ENCODE data around the gene PFKL.
"Not testable (repeated sequence)": the region's sequence is repeated elsewhere in the genome, so short reads cannot be mapped to it uniquely, and the experiment has no call there.

The PFKL gene

DNA sequence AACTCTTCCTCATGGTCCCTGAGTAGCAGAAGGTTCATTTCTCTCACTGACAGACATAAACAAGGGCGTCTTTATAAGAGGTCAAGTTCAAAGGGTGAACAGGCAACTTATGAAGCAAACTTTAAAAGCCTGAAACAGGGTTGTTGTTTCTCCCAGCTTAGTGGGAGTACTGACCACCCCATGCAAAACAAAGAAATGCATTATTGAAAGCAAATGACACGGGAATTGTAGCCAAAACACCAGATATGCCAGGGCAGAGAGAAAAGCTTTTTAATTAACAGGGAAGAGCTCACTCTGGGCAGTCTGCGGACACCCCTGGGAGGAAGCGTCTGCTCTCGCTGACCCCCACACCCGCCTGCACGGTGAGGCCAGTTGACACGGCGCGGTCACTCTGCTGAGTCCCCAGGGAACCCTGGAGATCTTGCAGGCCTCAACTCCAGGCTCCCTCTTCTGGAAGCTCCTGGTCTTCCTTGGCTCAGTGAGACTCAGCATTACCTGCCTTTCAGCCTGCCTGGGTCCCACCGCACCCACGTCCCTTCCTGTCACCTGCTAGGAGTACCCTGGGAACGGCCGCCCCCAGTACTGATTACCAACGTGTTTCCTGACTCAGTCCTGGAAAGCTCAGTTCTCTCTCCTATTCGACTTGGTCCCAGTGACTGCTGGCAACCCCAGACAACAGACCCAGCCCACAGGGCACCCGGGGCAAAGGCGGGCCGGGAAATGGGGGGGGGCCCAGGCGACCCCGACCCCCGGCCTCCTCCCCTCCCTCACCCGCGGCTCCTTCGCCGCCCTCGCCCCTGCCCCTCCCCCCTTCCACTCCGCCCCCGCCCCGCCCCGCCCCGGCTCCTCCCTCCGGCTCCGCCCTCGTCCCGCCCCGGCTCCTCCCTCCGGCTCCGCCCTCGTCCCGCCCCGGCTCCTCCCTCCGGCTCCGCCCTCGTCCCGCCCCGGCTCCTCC, 38.4 kb downstream of the PFKL start:
- peak overlapping the region; percentile 34 for H3K4me3 ChIP-seq (ENCODE audit: low read depth, low read length)

DNA sequence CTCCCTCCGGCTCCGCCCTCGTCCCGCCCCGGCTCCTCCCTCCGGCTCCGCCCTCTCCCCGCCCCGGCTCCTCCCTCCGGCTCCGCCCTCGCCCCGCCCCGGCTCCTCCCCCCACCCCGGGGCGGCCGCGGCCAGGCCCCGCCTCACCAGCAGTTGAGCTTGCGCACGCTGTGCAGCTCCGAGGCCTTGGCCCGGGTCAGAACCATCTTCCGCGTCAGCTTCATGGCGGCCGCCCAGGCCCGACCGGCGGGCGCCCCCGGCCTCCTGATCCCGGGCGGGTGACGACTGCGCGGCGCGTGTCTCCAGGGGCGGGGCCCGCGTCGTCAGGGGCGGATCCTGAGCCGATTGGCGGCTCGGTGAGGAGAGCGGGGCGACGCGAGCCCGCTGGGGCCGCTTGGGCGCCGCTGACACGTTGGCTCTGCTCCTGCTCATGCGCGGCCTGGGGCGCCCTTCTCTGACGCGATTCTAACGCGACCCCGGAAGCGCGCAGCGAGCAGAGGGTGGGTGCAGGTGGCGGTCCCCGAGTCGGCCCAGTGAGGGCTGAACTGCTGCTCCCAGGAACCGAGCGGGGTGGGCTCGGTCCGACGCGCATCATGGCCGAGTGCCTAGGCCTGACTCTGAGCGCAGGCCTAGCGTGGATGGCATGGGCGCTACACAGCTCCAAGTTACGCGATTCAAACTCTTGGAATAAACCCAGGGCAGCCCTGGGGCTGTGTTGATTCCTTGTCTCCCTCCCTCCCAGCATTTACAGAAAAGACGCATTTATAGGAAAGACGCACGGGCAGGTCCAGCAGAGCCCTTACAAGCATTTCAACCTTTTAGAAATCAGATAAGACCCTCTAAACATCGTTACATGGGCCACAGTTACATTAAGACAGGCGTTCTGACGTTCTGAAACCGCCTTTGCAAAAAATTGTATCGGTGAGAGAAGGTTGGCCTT, 39.4 kb downstream of the PFKL start, which contains the start of gene CFAP410:
Gene CFAP410 (minus strand): TSS at position 420 of the 940 bp plus-strand sequence. CDS start 196 bp downstream, at position 224.
- peak within 1 kb of the TSS; percentile 85 for H3K4me3 ChIP-seq (ENCODE audit: low read depth, low read length)

DNA sequence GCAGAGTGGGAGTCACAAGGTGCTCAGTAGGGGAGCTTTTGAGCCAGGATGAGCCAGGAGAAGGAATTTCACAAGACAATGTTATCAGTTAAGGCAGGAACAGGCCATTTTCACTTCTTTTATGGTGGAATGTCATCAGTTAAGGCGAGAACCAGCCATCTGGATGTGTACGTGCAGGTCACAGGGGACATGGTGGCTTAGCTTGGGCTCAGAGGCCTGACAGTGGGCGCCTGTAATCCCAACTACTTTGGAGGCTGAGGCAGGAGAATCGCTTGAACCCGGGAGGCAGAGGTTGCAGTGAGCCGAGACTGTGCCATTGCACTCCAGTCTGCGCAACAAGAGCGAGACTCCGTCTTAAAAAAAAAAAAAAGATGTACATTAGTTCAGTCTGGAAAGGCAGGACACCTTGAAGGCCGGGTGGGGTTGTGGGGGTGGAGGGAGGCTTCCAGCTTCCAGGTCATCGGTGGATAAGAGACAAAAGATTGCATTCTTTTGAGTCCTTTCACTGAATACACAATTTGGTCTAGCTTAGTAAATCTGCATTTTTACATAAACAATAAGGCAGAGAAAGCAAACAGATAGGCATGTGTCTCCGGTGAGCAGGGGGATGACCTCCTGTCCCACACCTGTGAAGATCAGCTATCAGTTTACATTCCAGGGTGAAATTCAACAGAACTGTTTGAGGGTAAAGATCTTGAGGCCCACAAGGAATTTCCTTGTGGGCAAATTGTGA, 42.0 kb downstream of the PFKL start:
- H3K4me3 ChIP-seq (ENCODE audit: low read depth, low read length): not testable (repeated sequence)

DNA sequence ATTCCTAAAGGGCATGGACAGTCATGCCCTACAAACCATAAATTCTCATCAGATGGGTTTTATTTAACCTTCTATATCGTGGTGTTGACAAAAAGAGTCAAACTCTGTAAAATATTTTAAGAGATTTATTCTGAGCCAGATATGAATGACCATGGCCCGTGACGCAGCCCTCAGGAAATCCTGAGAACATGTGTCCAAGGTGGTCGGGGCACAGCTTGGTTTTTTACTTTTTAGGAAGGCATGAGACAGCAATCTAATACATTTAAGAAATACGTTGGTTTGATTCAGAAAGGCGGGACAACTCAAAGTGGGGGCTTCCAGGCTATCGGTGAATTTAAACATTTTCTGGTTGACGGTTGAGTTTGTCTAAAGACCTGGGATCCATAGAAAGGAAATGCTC, 43.1 kb downstream of the PFKL start:
- H3K4me3 ChIP-seq (ENCODE audit: low read depth, low read length): not testable (repeated sequence)

DNA sequence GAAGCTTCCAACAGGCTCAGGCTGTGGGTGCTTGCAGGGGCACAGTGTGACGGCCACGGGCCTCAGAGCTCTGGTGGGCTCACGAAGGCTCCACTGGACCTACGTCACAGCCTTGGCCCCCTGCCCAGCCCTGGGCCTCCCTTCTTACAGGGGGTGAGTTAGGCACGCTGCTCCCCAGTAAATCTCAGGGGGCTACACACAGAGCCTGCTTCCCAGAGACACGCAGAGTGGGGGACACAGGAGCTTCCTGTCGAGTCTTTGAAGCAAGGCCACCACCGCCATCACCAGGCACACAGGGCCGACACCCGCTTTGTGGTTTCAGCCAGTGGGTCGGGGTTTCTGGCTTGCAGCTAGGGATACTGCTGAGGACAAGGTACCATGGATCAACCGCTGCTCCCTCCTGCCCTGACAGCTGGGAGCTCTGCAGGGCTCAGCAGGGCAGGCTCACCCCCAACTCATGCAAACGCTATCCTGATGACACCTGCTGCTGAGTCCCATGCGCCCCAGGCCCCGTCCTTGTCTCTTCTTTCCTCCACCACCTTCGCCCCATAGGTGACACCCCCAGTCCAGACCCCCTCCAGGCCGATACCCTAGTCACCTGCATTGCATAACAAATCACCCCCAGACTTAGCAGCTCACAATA, 44.8 kb downstream of the PFKL start:
- no peak overlapping the region for H3K4me3 ChIP-seq (ENCODE audit: low read depth, low read length)

DNA sequence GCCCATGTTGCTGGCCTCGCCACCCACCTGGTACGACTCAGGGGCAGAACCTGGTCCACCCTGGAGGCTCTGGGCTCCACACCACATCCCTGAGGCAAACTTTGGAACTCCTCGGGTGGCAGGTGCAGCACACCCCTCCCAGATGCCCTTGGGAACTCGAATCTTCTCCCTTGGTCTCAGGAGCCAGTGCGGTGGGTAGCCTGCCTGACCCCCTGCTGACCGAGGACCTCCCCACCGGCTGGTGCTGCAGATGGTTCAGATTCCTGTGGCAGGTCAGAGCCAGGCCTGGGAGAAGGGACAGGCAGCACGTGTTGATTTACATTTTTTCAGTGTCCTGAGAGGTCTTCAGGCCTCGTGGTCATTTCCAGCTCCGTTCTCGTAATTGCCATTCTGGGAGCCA, 45.6 kb downstream of the PFKL start:
- no peak overlapping the region for H3K4me3 ChIP-seq (ENCODE audit: low read depth, low read length)

DNA sequence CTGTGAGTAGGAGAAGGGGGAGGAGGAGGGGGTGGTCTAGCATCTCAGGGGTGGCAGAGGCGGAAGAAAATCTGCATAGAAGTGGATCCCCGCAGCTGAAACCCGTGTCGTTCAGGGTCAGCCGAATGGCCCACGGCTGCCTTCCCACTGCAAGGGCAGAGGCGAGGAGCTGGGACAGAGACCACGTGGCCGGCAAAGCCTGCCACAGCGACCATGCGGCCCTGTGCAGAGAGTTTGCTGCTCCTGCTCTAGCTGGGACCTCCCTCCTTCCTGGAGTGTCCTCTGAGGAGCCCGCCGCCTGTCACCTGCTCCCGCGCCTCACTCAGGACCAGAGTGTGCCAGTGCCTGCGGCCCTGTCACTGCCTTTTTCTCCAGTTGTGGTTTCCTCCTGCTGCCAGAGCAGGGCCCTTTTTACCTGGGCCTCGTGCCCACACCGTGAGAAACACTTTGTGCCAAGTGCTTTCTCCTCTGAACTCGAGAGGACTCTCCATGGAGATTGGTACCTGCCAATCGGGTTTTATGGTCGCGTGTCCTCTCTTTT, 48.1 kb downstream of the PFKL start:
- H3K4me3 ChIP-seq (ENCODE audit: low read depth, low read length): no peak overlapping the region

DNA sequence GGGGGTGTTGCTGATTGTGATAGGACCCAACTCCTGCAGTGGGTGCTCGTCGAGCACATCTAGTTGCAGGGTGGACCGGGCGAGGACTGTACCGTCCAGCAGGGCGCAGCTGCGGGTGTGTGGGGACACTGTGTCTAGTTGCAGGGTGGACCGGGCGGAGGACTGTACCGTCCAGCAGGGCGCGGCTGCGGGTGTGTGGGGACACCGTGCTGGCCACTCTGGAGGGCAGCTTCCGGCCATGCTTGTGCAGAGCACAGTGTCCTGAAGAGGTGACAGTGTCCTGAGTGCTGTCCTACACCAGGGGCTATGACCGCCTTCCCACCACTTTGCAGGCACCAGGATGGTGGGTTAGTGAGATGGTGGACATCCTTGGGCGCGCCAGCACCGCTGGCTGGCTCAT, 49.0 kb downstream of the PFKL start:
- H3K4me3 ChIP-seq (ENCODE audit: low read depth, low read length): no peak overlapping the region

DNA sequence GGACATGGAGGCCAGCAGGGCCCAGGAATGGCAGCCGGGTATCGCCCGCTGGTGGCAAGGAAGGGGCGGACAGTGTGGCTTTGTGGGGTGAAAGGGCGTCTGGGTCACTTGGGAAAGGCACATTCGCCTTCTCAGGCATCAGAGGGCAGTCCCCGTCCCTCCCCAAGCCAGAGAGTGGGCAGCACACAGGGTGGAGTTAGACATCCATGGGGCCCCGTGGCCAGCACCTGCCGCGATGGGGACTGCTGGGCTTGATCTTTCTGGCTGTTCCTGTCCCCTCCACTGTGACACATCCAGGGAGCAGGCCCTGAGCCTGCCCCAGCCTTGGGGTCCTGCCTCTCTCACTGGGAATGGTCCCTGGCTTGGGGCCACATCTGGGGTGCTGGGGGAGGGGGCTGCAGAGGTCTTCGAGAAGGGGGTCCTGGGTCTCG, 49.6 kb downstream of the PFKL start:
- H3K4me3 ChIP-seq (ENCODE audit: low read depth, low read length): no peak overlapping the region

DNA sequence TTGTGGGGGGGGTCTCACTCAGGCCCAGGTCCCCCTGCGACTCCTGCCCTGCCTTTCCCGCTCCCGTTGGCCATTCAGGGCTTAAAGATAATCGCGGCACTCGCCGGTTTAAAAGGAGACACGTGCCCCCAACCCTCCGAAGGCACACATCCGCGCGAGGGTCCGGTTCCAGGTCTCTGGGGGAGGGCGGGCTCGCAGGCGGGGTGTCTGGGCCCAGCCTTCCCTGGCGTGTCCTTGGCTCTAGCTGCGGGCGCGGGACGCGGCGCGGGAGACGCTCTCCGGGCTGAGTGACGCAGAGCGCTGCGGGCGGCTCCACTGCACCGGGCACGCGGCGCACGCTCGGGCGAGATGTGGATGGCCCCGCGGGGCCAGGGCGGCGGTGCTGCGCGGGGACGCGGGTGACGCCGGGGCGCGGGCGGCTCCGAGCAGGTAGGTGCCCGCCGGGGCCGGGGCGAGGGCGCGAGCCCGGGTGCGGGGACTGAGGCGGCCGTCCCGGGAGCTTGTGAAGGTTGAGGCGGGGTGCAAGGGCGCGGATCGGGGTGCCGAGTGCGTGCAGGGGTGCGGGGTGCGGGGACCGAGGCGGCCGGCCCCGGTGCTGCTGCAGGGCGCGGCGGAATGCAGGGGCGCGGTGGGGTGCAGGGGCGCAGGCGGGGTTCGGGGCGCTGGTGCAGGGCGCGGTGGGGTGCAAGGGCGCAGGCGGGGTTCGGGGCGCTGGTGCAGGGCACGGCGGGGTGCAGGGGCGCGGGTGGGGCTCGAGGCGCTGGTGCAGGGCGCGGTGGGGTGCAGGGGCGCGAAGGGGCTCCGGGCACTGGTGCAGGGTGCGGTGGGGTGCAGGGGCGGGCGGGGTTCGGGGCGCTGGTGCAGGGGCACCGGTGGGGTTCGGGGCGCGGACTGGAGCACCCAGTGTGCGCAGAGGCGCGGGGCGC, 50.3 kb downstream of the PFKL start:
- no peak overlapping the region for H3K4me3 ChIP-seq (ENCODE audit: low read depth, low read length)

DNA sequence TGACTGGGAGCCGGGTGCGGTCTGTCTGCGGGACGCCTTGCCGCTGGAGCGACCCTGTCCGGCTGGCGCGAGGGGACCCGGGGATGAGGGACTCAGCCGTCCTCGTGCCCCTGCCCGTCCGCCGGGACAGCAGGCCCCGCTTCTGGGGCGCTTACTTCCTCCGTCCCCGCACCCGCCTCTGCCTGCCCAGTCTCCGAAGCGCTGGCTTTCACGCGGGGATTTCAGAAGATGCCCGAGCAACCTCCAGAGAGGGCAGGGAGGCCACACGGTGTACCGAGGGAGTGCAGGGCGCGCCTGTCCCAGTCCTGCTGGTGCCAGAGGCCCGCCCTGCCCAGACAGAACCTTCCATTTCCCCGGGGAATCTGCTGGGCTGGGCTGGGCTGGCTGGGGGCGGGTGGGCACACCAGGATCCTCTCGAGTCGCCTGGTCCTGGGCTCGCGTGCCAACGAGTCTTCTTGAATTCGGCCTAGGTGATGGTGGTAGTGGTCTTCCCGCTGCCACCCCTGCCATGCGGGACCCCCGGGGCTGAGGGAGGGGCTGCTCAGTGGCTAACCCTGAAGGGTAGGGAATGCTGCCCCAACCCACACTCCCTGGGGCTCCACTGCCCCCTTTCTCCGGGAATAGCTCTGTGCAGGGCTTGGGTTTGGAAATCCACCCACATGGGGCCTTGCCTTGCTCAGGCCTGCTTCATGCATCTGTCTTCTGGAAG, 51.1 kb downstream of the PFKL start:
- H3K4me3 ChIP-seq (ENCODE audit: low read depth, low read length): no peak overlapping the region

DNA sequence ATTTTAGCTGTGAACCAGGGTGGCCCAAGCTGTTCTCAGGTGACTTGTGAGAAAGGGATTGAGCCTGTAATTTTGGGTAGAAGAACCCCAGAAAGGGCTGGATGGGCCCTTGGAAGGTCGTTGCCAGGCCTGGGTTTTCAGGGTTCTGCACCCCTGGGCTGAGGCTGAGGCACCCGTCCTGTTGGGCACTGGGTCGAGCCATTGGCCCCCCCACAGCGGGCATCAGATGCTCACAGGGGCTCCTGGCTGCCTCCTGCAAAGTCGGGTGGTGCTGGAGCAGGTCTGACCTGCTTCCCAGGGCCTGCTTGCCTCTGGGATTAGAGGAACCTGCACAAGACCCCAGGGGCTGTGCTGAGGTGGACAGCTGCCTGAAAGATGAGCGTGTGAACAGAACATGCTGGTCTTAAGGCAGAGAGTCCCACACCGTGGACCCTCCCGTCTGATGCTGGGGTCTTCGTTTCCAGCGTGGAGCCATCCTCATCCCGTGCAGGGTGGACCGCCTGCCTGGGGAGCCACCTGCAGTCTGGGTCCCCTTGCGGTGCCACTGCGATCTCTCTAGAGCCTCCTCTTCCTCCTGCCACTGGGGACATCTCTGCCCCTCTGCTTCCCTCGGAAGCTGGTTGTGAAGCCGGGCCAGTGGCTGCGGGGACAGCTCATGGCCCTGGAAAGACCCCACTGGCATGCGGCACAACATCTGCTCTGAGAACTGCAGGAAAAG, 51.8 kb downstream of the PFKL start:
- H3K4me3 ChIP-seq (ENCODE audit: low read depth, low read length): no peak overlapping the region

DNA sequence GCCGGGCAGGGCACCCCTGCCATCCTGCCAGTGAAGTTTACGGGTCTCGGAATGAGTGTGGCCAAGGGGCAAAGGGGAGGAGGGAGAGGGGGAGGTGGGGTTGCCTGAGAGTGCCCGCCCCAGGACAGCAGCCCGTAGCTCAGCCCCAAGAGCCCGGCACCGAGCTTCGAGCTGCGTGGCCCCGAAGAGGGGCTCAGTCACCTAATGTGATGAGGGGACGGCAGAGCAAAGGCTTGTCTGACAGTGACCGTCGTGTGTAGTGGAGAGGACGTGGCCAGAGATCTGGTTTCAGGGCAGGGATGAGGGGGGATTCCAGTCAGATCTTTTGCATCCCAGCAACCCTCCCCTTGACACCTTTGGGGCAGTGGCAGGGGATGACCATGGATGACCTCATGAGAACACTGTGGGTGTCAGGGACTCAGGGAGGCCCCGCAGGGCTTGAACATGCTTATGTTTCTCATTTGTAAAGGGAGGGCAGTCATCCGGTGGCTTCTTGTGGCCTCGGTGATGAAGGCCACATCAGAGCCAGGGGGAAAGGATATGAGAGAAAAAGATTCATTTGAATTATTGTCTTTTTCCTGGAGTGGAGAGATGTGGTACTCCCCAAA, 52.5 kb downstream of the PFKL start:
- H3K4me3 ChIP-seq (ENCODE audit: low read depth, low read length): no peak overlapping the region

DNA sequence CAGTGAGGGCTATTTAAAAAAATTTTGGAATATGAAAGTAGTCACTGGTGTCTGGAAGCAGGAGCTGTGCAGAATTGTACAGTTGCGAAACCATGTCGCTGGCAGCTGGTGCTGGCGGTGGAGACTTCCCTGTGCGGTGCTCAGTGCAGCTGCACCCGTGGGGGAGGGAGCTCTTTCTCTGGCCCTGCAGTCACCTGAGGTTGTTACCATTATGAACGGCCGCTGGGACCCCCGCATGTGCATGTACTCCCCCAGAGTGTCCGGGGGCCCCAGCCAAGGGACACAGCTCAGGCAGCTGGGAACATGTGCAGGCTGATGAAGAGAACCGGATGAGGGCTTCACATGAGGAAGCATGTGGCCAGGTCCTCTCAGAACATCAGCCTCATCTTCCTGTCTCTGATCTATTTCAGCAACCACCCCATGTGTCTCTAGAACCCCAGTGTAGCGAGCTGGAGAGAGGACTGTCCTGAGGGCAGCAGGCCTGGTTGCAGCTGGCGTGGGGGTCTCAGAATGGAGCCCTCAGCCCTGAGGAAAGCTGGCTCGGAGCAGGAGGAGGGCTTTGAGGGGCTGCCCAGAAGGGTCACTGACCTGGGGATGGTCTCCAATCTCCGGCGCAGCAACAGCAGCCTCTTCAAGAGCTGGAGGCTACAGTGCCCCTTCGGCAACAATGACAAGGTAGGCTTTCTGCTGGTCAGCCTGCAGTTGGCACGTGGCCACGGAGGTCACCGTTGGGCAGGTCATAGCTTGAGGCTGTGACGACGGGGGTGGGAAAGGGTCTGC, 53.5 kb downstream of the PFKL start, which contains the start of gene TRPM2:
Gene TRPM2 (plus strand): TSS at position 431 of the 780 bp plus-strand sequence. CDS start 80 bp downstream, at position 511.
- no peak within 1 kb of the TSS for H3K4me3 ChIP-seq (ENCODE audit: low read depth, low read length)

DNA sequence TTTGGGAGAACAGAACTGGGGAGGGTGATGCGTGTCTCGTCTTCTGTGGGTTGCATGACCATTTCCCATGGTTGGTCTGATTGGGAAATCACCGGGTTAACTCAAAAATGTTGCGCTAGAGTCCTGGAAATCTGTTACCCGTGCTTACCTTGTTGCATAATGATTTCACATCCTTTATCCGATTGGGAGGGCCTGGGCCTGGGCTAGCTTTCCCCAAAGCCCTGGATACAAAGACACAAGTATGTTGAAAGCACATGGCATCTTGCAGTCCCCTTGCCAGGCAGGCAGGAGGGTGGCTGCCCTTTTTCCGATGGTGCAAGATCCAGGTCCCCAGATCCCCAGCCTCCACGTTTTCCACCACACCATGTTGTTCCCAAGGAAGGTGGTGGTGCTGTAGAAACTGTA, 54.1 kb downstream of the PFKL start:
- H3K4me3 ChIP-seq (ENCODE audit: low read depth, low read length): no peak overlapping the region
